AG04449 (cell line): ENCODE measurements around the gene SSBP3.

ENCODE experiments used
- CTCF ChIA-PET: fragments of 350-600 bp; formaldehyde crosslinking; extraction: SDS; loops from one replicate; lab custom pipeline; 2021; ENCODE audit warnings: antibody characterized with exemption; lab: Yijun Ruan, JAX
- POLR2A ChIA-PET: fragments of 400-600, 350-600 bp; formaldehyde crosslinking; extraction: SDS; loops from one replicate; lab custom pipeline; 2020; ENCODE audit warnings: antibody characterized with exemption, inconsistent platforms; lab: Yijun Ruan, JAX
- DNase-seq: peaks from one replicate; pipeline ENCODE4 v3.0.0-alpha.2; 2010; ENCODE audit warnings: low read depth, low spot score
- H3K4me3 ChIP-seq: 2 replicates; pipeline ENCODE4 v1.5.1; 2011; ENCODE audit warnings: low read depth, mild to moderate bottlenecking, control low read depth, low read length
- CTCF ChIP-seq: IDR thresholded peaks from one replicate; pipeline ENCODE4 v1.5.1; 2011; ENCODE audit warnings: mild to moderate bottlenecking, moderate library complexity, low read length, control low read depth, inconsistent platforms; ENCODE audit not compliant: insufficient read depth; ENCODE audit errors: missing control alignments

SSBP3 gene

GRCh38 chr1:54327386-54328065 is 78.7 kb downstream of the SSBP3 start:
- peak overlapping the region; percentile 8; the same call in 1 of the 2 replicates for H3K4me3 ChIP-seq
- ChIA-PET POLR2A (no interaction called here), CTCF (interaction anchor here (1.4 kb wide), 2 partner anchors 13 to 15 kb away, joined by 3 to 4 read pairs; no protein-coding TSS in a partner anchor)
- TF ChIP-seq CTCF = no peak
- no peak for DNase-seq

- CTCF ChIA-PET = interaction anchor here (0.9 to 1.5 kb wide), 3 partner anchors 12 to 26 kb away, joined by 3 to 4 read pairs (median 3); no protein-coding TSS in a partner anchor
- no peak for DNase-seq
- POLR2A ChIA-PET = interaction anchor here (0.8 to 1.3 kb wide), 2 partner anchors 9 to 140 kb away, joined by 3 to 7 read pairs; no protein-coding TSS in a partner anchor
- H3K4me3 ChIP-seq = no peak overlapping the region; the same call in 1 of the 2 replicates
- no peak for TF ChIP-seq CTCF
Measured at GRCh38 chr1:54326543-54327385, 79.4 kb downstream of the SSBP3 start.

- ChIA-PET POLR2A (interaction anchor here (0.5 to 1.3 kb wide), 3 partner anchors 9 to 139 kb away, joined by 3 to 7 read pairs (median 3); no protein-coding TSS in a partner anchor), CTCF (interaction anchor here (0.9 to 1.7 kb wide), 5 partner anchors 11 to 164 kb away, joined by 3 to 5 read pairs (median 3); no protein-coding TSS in a partner anchor)
- no peak overlapping the region for H3K4me3 ChIP-seq
- no peak for TF ChIP-seq CTCF
- DNase-seq = no peak
Measured at GRCh38 chr1:54325703-54326461, 80.3 kb downstream of the SSBP3 start.

GRCh38 chr1:54325284-54325683 is 80.9 kb downstream of the SSBP3 start:
- POLR2A ChIA-PET = interaction anchor here (0.5 to 1.3 kb wide), 2 partner anchors 10 to 12 kb away, joined by 3 to 7 read pairs; no protein-coding TSS in a partner anchor
- no peak for TF ChIP-seq CTCF
- H3K4me3 ChIP-seq = no peak overlapping the region
- CTCF ChIA-PET = interaction anchor here (0.9 to 1.7 kb wide), 3 partner anchors 10 to 165 kb away, joined by 3 to 5 read pairs (median 4); no protein-coding TSS in a partner anchor
- DNase-seq = no peak

GRCh38 chr1:54324251-54325140 is 81.7 kb downstream of the SSBP3 start:
- CTCF ChIA-PET = interaction anchor here (1.7 kb wide), 1 partner anchor 12 kb away, joined by 5 read pairs; no protein-coding TSS in a partner anchor
- TF ChIP-seq CTCF = no peak

More at GRCh38 chr1:54324251-54325140, 81.7 kb downstream of the SSBP3 start:
- POLR2A ChIA-PET = no interaction called here
- DNase-seq = no peak
- no peak overlapping the region for H3K4me3 ChIP-seq
